Right lobe of liver (tissue), 4 donors: ENCODE data around the gene SLC24A3.

Experiments
- CTCF ChIP-seq, 4 donors: fragments of 200-600 bp in 3 of 4; fragments of 450-650 bp in 1 of 4; IDR thresholded peaks; one replicate each; pipeline versions ENCODE4 v1.5.1 to v1.8.0; 2016 to 2022; ENCODE audit warnings: antibody characterized with exemption in 4 of 4, mild to moderate bottlenecking in 2 of 4
- POLR2A ChIP-seq: fragments of 450-650 bp; IDR thresholded peaks from one replicate; pipeline ENCODE4 v1.6.1; 2017; ENCODE audit warnings: antibody characterized with exemption, mild to moderate bottlenecking
- donor health status: DM: no; HTN: no; CAD: no.
- donor health status: DM: no; HTN: no; CAD: no.
- donor health status: DM: no; HTN: yes; CAD: no.

DNA sequence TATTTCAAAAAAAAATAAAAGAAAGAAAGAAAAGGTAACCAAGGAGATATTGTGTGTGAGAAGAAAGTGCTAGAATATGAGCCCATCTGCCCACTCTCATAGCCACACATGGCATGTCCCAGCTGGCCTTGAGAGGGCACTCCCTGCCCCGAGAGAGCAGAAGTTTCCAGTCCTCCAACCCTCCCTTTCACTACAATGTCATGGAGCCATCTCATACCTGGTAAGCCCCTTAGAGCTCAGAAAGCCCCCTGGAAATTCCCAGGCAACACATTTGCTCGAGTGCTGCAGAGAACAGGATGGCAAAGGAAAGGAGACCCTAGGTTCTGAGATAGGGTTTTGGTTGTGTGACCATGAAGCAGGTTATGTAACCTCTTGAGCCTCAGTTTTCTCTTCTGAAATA, 469.8 kb downstream of the SLC24A3 start:
- TF ChIP-seq POLR2A (no peak), CTCF (IDR thresholded peaks at IDR 0.05) (no peak)
